ENCODE results near the gene UBFD1. TPM values are rescaled to one million over a fixed set of nuclear protein-coding genes. Genes with fewer than 3 reads are reported as not detected.

The UBFD1 gene
- total RNA-seq, 1 experiment from 2014 or later: 98.2 TPM

DNA sequence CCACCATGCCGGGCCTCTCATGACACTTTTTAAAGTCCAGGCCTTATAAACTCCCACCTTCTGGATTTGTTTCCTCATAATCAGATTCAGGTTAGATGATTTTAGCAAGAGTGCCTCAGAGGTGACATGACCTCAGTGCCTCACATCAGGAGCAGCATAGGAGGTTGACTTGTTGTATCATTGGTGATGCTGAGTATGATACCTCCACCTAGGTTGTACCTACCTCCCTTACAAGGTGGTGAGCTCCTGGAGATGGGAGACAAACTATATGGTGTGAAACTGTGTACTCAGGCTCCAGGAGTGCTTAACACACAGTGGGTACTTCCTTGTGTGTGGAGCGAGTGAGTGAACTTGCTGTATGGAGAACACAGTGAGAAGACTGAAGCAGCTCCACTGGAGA lies 20.0 kb downstream of the UBFD1 start:
- BruUV-seq (replicated peaks): no TSS peak
- H2AFZ ChIP-seq: no peak overlapping the region
- peaks cover 3% of the 10 kb centered on the region for H4K20me1 ChIP-seq (ENCODE audit: insufficient read depth)
- H3K9me2 ChIP-seq (ENCODE audit: insufficient read depth): no peaks in the 10 kb centered on the region
- intact Hi-C loops (cut with micrococcal nuclease; ENCODE audit: unreplicated experiment): no loop called here
- ChIA-PET CTCF (no interaction called here), POLR2A (ENCODE audit: unreplicated experiment) (no interaction called here)
- H3K4me1 ChIP-seq (replicated peaks; ENCODE audit: insufficient read depth): no peaks in the 10 kb centered on the region
- H3K27ac ChIP-seq: no peak overlapping the region
- H3K36me3 ChIP-seq (ENCODE audit: low read depth): no peaks in the 10 kb centered on the region; the same call in 1 of the 2 replicates
- peaks cover 24% of the 10 kb centered on the region for H3F3A ChIP-seq (ENCODE audit: insufficient read depth, low read depth)
- TF ChIP-seq EZH2 (IDR thresholded peaks at IDR 0.05; ENCODE audit: low read depth): no peak
- TF ChIP-seq, protein P1, sequence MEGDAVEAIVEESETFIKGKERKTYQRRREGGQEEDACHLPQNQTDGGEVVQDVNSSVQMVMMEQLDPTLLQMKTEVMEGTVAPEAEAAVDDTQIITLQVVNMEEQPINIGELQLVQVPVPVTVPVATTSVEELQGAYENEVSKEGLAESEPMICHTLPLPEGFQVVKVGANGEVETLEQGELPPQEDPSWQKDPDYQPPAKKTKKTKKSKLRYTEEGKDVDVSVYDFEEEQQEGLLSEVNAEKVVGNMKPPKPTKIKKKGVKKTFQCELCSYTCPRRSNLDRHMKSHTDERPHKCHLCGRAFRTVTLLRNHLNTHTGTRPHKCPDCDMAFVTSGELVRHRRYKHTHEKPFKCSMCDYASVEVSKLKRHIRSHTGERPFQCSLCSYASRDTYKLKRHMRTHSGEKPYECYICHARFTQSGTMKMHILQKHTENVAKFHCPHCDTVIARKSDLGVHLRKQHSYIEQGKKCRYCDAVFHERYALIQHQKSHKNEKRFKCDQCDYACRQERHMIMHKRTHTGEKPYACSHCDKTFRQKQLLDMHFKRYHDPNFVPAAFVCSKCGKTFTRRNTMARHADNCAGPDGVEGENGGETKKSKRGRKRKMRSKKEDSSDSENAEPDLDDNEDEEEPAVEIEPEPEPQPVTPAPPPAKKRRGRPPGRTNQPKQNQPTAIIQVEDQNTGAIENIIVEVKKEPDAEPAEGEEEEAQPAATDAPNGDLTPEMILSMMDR (conservative IDR thresholded peaks at IDR 0.05): no peak
- no peak overlapping the region for H3K4me2 ChIP-seq
- DNase-seq: no peak
- no peak overlapping the region for H3K4me3 ChIP-seq
- no peaks in the 10 kb centered on the region for H3K27me3 ChIP-seq (ENCODE audit: insufficient read depth, low read depth)
- no peaks in the 10 kb centered on the region; the same call in 1 of the 2 replicates for H3K9me3 ChIP-seq (ENCODE audit: insufficient read depth, low read depth)
- H3K79me2 ChIP-seq (ENCODE audit: low read depth): no peaks in the 10 kb centered on the region

DNA sequence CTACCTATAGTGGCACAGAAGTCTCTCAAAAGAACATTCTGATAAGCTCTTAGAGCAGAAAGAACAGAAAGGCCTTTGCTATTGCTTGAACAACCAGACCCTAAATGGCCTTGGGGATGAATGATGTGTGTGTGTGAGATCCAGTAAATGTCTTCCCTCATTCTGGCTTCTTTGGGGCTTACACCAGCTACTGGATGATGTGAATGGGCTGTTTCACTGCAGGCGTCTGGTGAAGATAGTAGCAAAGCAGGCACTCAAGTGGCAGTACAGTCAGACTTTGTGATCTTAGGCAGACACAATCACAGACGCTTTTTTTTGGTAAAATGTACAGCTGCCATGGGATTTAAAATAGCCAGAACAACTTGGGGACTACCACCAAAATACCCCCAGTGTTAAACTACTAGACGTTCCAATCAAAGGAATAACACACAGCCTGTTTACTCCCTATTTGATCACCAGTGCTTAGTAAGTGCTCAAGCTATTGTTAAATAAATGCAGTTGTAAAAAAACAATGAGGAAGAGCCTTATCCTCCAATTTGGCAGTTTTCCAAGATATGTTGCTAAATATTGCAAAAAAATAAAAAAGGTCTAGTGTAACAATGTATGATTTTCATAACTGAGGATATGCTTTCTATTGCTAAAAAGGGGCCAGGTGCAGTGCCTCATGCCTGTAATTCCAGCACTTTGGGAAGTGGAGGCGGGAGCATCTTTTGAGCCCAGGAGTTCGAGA lies 20.7 kb downstream of the UBFD1 start:
- no peak for TF ChIP-seq EZH2 (IDR thresholded peaks at IDR 0.05; ENCODE audit: low read depth)
- TF ChIP-seq, protein P1 (conservative IDR thresholded peaks at IDR 0.05): no peak

DNA sequence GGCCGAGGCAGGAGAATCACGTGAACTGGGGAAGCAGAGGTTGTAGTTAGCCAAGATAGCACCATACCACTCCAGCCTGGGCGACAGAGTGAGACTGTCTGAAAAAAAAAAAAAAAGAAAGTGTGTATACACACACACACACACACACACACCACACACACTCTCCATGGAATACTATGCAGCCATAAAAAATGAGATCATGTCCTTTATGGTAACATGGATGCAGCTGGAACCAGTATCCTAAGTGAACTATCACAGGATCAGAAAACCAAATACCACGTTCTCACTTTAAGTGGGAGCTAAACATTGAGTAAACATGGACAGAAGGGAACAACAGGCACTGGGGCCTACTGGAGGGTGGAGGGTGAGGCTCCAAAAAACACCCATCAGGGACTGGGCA lies 21.8 kb downstream of the UBFD1 start:
- CTCF ChIA-PET: no interaction called here

More for the DNA sequence above, 20.7 kb downstream of the UBFD1 start:
- H3K79me2 ChIP-seq (ENCODE audit: low read depth): no peaks in the 10 kb centered on the region
- H3K9me3 ChIP-seq (ENCODE audit: insufficient read depth, low read depth): no peaks in the 10 kb centered on the region; the same call in 1 of the 2 replicates
- BruUV-seq (replicated peaks): no TSS peak
- POLR2A ChIA-PET (ENCODE audit: unreplicated experiment): interaction anchor here (1.0 kb wide), 1 partner anchor 20 kb away, joined by 6 read pairs; no protein-coding TSS in a partner anchor
- H3K4me2 ChIP-seq: no peak overlapping the region
- peak overlapping the region; percentile 21; the same call in 1 of the 2 replicates for H3K27ac ChIP-seq
- H3K36me3 ChIP-seq (ENCODE audit: low read depth): no peaks in the 10 kb centered on the region; the same call in 1 of the 2 replicates
- H3K27me3 ChIP-seq (ENCODE audit: insufficient read depth, low read depth): no peaks in the 10 kb centered on the region
- no peak overlapping the region for H3K4me3 ChIP-seq
- CTCF ChIA-PET: no interaction called here
- H3K4me1 ChIP-seq (replicated peaks; ENCODE audit: insufficient read depth): no peaks in the 10 kb centered on the region
- peaks cover 24% of the 10 kb centered on the region for H3F3A ChIP-seq (ENCODE audit: insufficient read depth, low read depth)
- intact Hi-C loops (cut with micrococcal nuclease; ENCODE audit: unreplicated experiment): no loop called here
- H3K9me2 ChIP-seq (ENCODE audit: insufficient read depth): no peaks in the 10 kb centered on the region
- peaks cover 3% of the 10 kb centered on the region; the same call in 1 of the 2 replicates for H4K20me1 ChIP-seq (ENCODE audit: insufficient read depth)
- DNase-seq: no peak
- no peak overlapping the region for H2AFZ ChIP-seq

More for the DNA sequence above, 21.8 kb downstream of the UBFD1 start:
- no peaks in the 10 kb centered on the region; the same call in 1 of the 2 replicates for H3K9me3 ChIP-seq (ENCODE audit: insufficient read depth, low read depth)
- H3K4me2 ChIP-seq: no peak overlapping the region
- no peaks in the 10 kb centered on the region for H3K4me1 ChIP-seq (replicated peaks; ENCODE audit: insufficient read depth)
- H3K9me2 ChIP-seq (ENCODE audit: insufficient read depth): no peaks in the 10 kb centered on the region
- intact Hi-C loops (cut with micrococcal nuclease; ENCODE audit: unreplicated experiment): no loop called here
- BruUV-seq (replicated peaks): no TSS peak
- TF ChIP-seq, protein P1 (conservative IDR thresholded peaks at IDR 0.05): no peak
- TF ChIP-seq EZH2 (IDR thresholded peaks at IDR 0.05; ENCODE audit: low read depth): no peak
- no peak overlapping the region for H3K4me3 ChIP-seq
- peaks cover 3% of the 10 kb centered on the region; the same call in 1 of the 2 replicates for H4K20me1 ChIP-seq (ENCODE audit: insufficient read depth)
- H3K36me3 ChIP-seq (ENCODE audit: low read depth): peaks cover 2% of the 10 kb centered on the region
- H3K27me3 ChIP-seq (ENCODE audit: insufficient read depth, low read depth): no peaks in the 10 kb centered on the region
- H3F3A ChIP-seq (ENCODE audit: insufficient read depth, low read depth): peaks cover 24% of the 10 kb centered on the region
- H3K27ac ChIP-seq: no peak overlapping the region
- POLR2A ChIA-PET (ENCODE audit: unreplicated experiment): no interaction called here
- H2AFZ ChIP-seq: no peak overlapping the region
- H3K79me2 ChIP-seq (ENCODE audit: low read depth): no peaks in the 10 kb centered on the region
- DNase-seq: no peak

Data from PC-9 (cell line).